GM18951 (cell line): ENCODE results near the gene FLVCR2.

Experiments
- POLR2A ChIP-seq: IDR thresholded peaks from 4 replicates; pipeline ENCODE4 v1.6.1; 2011; ENCODE audit warnings: mild to moderate bottlenecking; ENCODE audit not compliant: insufficient read length, insufficient read depth; ENCODE audit errors: extremely low read depth
- in situ Hi-C: fragments of 300-500 bp; cut with MboI; formaldehyde crosslinking; loops from one replicate; pipeline ENCODE4 v1.12.0; 2022; ENCODE audit warnings: low sequenced_read_pairs, mixed read lengths, inconsistent platforms; ENCODE audit not compliant: unreplicated experiment

FLVCR2 gene

DNA sequence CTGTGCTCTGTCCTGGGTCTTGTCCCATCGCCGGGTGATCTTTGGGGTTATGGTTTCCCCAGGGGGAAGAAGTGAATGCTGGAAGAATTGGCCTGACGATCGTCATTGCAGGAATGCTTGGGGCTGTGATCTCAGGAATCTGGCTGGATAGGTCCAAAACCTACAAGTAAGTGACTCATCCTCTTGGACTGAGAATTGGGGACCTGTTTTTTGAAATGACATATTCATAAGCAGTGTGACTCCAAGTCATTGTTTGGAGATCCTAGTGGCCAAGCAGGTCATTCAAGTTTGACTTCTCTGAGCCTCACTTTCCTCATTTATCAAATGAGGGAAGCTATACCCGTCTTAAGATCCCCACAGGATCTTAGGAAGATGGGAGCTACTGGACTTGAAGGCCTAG, 56.4 kb downstream of the FLVCR2 start:
- in situ Hi-C loops: loop anchor here (10.0 kb wide), 1 partner anchor 50 kb away; no protein-coding TSS in a partner anchor
- TF ChIP-seq POLR2A: no peak

DNA sequence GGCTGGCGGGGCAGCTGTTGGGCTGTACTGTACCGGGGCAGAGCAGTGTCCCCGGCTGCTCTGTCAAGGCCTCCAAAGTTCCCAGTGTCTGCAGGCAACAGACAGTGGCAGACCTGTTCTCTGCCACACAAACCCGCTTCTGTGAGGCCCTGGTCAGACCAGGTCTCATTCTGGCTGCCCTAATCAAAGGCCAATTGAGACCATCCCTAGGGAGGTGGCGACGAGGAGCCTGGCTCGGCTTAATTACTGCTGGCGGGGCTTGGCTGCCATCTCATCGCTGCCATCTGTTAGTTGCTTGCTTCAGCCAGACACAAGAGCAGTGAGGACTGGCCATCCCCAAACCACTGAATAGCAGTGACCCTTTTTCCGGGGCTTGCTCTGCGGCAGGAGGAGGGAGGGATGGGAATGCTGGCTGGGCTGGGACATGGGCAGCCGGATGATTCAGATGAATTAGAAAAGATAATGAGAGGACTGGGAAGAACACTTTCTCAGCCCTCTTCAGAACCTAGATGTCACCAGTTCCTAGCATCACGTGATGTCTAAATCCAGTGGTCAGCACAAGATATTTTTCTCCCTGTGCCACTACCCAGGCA, 57.8 kb downstream of the FLVCR2 start:
- no peak for TF ChIP-seq POLR2A
- in situ Hi-C loops: loop anchor here (10.0 kb wide), 1 partner anchor 51 kb away; no protein-coding TSS in a partner anchor

DNA sequence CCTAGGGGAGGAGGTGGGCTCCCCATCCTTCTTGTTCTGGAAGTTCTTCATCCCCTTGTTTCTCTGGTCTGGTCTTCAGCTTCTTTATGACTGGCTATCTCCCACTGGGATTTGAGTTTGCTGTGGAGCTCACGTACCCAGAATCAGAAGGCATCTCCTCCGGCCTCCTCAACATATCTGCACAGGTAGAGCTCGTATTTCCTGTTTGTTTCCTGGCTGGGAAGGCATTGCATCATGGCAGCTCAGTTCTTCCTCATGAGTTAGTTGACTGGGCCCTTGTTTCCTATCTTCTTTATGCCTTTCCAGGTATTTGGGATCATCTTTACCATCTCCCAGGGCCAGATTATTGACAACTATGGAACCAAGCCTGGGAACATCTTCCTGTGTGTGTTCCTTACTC, 62.5 kb downstream of the FLVCR2 start:
- no peak for TF ChIP-seq POLR2A
- in situ Hi-C loops: no loop called here

DNA sequence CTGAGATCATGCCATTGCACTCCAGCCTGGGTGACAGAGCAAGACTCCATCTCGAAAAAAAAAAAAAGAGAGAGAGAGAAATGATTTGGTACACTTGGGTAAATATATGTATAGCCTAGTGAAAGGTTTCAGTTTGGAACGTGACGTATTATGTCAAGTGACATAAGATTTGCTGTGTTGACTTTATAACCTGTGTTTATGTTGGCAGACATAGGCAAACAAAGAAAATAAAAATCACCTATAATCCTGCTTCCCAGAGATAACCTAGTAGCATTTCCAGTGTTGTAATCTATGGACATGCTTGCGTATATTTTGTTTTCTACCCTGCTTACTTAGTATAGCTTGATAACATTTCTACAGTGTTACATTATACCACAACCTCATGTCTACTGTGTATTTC, 65.6 kb downstream of the FLVCR2 start:
- no peak for TF ChIP-seq POLR2A
- in situ Hi-C loops: no loop called here

DNA sequence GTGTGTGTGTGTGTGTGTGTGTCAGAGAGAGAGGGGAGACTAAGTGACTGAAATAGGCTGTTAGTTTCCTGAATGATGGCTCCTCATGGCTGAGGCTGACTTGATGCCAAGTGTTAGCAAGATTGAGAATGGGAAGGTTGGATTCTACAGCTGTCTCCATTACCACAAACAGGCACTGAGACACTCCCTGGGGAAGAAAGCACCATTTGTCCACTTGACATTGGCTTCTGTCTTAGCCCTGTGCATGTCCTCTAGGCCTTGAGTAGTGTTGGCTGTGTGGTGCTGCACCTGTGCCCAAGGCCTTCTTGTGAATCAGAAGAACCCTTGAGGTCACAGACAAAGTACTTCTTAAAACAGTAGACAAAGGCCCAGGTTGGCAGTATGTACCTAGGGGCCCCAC, 66.6 kb downstream of the FLVCR2 start:
- no peak for TF ChIP-seq POLR2A
- in situ Hi-C loops: no loop called here

DNA sequence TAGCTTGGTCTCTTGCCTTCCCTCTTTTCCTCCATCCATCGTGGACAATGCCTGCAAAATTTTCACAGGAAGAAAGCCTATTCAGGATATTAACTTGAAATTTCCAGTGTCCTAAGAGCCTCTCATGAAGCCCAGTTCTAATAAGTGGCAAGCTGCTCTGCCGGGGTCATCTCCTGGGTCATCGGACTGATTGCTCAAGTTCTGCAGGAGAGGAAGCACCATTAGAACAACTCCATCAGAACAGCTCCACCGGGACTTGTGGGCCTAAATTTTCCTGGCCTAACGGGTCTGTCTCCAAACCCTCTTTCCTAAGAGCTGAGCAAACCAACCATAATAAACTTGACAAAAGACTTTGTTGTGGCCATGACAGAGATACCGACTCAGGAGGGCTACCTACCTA, 68.3 kb downstream of the FLVCR2 start:
- in situ Hi-C loops: no loop called here
- no peak for TF ChIP-seq POLR2A

DNA sequence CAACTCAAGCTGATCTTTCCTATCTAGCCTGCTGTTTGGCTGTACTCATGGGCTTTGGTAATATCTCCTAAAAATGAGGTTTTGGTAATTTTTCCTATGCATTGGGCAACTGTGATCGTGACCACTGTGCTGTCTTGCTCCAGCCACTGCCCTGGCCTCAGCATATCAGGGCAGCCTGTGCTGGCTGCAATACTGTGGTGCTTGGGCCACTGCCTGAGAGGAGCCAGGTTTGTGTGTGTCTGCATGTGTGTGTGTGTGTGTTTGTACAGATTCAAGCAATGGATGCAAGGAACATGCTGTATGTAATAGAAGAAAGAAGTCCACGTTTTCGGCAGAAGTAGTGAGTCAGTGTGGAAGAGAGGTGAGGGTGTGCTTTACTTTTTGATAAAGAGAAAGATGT, 69.2 kb downstream of the FLVCR2 start:
- no peak for TF ChIP-seq POLR2A
- in situ Hi-C loops: no loop called here

DNA sequence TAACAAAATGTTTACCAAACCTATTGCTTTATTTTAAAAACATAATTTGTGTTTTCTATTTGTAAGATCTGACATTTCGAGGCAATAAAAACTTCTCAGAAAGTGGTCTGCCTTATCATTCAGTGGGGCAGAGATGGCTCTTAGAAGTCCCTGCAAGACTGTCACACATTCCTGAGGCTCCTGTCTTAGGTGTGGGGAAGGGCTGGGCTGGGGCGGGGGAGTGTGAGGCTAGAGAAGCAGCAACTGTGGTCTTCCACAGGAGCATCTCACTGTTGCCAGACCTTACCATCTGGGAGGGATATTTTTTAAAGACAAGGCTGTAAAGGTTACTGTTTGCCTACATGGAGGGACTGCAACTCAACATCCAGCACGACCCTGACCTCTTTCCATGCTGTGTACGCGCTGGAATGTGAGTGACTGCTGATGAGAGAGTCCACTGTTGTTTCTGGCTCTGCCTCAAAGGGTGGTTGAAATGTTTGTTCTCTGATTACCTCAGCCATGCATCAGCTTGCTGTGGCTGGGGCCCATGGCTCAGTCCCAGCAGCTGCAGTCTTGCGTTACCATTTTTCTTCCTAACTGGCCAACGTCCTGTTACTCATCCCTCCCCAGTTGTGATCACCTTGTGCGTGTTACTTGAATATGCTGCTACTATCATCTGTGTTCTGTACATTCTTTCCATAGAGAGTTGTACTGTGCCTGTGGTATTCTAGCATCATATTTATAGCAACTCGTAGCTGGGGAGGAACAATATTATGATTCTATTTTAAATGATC, 69.8 kb downstream of the FLVCR2 start:
- in situ Hi-C loops: no loop called here
- TF ChIP-seq POLR2A: no peak

DNA sequence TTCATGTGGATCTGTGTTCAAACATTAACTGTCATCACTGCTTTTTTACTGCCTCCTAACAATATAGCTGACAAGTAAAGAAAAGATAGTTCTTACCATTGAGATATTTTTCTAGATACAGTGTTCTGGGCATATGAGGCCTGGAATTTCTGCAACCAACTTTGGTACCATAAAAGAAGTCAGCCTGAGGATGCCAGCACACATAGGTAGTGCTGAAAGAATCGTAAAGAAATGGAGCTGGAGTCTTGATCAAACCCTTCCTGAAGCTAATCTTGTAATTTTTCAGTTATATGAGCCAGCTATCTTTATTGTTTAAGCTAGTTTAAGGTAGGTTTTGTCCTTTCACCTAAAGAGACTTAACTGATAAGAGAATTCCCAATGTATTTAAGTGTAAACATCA, 70.9 kb downstream of the FLVCR2 start:
- in situ Hi-C loops: no loop called here
- TF ChIP-seq POLR2A: no peak

DNA sequence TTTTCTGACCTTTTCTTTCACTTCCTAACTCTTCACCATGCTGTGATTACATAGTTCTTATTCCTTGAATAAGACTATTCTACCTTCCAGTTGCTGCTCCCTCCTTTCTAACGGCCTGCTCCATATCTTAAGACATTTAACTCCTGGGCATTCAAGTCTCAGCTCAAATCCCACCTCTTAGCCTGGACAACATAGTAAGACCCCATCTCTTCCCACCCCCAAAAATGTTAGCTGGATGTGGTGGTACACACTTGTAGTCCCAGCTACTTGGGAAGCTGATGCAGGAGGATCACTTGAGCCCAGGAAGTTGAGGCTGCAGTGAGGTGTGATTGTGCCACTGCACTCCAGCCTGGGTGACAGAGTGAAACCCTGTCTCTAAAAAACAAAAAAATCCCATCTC, 71.4 kb downstream of the FLVCR2 start:
- in situ Hi-C loops: loop anchor here (5.0 to 25.0 kb wide), 2 partner anchors 77 to 512 kb away; partner anchors contain the start of gene NEK9
- TF ChIP-seq POLR2A: no peak

DNA sequence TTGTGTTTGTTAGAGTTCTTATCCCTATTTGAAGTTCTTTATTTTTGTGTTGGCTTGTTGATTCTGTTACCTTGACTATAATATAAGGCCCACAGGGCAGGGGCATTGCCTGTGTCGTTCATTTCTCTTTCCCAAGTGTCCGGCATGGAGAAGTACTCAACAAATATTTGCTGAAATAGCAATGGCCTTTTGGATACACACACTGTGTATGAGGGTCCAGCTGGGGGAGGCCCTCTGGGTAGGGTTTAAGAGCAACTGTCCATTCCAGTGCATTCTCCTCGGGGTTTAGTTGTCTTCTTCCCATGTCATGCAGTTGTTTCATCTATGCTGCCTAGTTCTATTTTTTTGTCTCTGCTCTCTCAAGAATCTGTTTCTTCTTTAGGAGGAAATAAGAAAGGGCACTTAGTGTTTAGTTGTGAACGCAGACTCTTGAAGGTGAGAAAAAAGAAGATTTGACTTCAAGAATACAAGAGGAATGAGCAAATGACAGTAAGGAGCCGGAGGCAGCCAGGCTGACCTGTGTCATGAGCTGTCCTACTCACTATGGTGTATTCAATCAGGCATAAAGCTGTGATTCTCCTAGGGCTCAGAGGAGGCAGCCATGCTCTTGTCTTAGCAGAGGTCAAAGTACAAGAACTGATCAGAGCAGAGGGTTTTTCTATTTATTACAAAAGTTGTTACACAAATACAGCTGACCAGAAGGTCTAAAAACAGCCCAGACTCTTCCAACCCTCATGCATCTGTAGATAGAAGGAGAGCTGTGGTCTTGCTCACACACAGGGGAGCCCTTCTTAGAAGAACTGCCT, 72.0 kb downstream of the FLVCR2 start:
- in situ Hi-C loops: loop anchor here (5.0 to 25.0 kb wide), 2 partner anchors 78 to 513 kb away; partner anchors contain the start of gene NEK9
- no peak for TF ChIP-seq POLR2A

DNA sequence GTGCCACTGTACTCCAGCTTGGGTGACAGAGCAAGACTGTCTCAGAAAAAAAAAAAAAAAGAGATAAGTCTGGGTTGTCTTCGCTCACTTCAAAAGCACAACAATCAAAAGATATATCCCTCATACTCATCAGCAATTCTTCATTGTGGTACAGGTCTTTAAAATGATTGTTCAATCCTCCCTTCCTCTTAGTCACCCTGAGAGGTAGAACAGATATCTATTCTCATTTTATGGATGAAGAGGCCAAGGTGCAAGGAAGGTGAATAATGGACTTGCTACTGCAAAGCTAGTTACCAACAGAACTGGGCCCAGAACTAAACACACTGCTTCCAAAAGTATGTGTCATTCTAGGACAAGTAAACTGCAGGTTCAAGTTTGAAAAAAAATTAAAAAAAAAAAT, 75.1 kb downstream of the FLVCR2 start:
- in situ Hi-C loops: loop anchor here (5.0 to 25.0 kb wide), 2 partner anchors 81 to 516 kb away; partner anchors contain the start of gene NEK9
- TF ChIP-seq POLR2A: no peak

DNA sequence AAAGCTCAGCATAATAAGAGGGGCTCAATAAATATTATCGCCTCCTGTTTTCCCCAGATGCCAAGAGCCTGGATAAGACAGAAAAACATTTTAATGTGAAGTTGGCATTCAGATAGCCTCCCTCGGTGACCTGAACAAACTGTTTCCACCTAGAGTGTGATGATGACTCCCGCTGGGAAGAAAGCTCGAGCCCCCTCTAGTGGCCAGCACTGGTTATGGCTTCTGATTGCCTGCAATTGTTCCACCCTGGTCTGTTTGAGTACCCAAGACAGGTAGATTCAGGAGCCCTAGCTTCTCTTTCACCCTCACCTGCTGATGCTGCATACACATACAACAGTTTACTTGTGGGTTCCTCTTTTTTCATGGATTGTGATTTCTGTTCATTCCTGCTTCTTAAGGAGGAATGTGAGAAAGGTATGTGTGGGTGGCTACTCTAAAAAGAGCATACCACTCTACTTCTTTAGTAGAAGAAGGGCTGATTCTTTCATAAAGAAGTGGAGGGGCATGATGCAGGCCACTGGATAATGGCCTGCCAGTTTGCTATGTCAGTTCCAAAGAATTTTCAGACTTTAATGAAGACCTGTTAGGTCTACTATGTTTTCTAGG, 75.8 kb downstream of the FLVCR2 start:
- TF ChIP-seq POLR2A: no peak
- in situ Hi-C loops: loop anchor here (5.0 to 25.0 kb wide), 2 partner anchors 82 to 517 kb away; partner anchors contain the start of gene NEK9
